MM.1S (cell line): ENCODE measurements around the gene RIPOR3.
"Not testable (repeated sequence)": the region's sequence is repeated elsewhere in the genome, so short reads cannot be mapped to it uniquely, and the experiment has no call there.

Experiments used
- DNase-seq: peaks from one replicate; pipeline ENCODE4 v3.0.0-alpha.2; 2015
- H2AFZ ChIP-seq: fragments of 300-600 bp; sonication (generic); 2 replicates; pipeline ENCODE4 v1.6.0; 2016; ENCODE audit warnings: antibody characterized with exemption, low read length
- H3F3A ChIP-seq: fragments of 300-600 bp; sonication (generic); 2 replicates; pipeline ENCODE4 v1.6.1; 2016; ENCODE audit warnings: mild to moderate bottlenecking, antibody characterized with exemption, low read length, moderate library complexity, mixed read lengths; ENCODE audit not compliant: insufficient read depth
- H3K27ac ChIP-seq: fragments of 300-600 bp; sonication (generic); 2 replicates; pipeline ENCODE4 v1.5.1; 2016; ENCODE audit warnings: mild to moderate bottlenecking, low read length
- H3K27me3 ChIP-seq: fragments of 300-600 bp; sonication (generic); replicated peaks from 2 replicates; pipeline ENCODE4 v1.6.0; 2016; ENCODE audit warnings: low read length; ENCODE audit not compliant: insufficient read depth
- H3K36me3 ChIP-seq: fragments of 300-600 bp; sonication (generic); replicated peaks from 2 replicates; pipeline ENCODE4 v1.6.1; 2016; ENCODE audit warnings: mild to moderate bottlenecking, low read length, mixed read lengths; ENCODE audit not compliant: insufficient read depth
- H3K4me1 ChIP-seq: fragments of 300-600 bp; sonication (generic); 2 replicates; pipeline ENCODE4 v1.6.1; 2016; ENCODE audit warnings: low read length, mixed read lengths
- H3K4me2 ChIP-seq: fragments of 300-600 bp; sonication (generic); 2 replicates; pipeline ENCODE4 v1.6.0; 2016; ENCODE audit warnings: low read depth, low read length
- H3K4me3 ChIP-seq: fragments of 300-600 bp; sonication (generic); 2 replicates; pipeline ENCODE4 v1.5.1; 2016; ENCODE audit warnings: low read length, mixed read lengths
- H3K79me2 ChIP-seq: fragments of 300-600 bp; sonication (generic); 2 replicates; pipeline ENCODE4 v1.6.1; 2016; ENCODE audit warnings: mixed run types, low read length, mixed read lengths
- H3K9ac ChIP-seq: fragments of 300-600 bp; sonication (generic); 2 replicates; pipeline ENCODE4 v1.6.1; 2016; ENCODE audit warnings: low read length, mixed read lengths
- H3K9me2 ChIP-seq: fragments of 300-600 bp; sonication (generic); replicated peaks from 2 replicates; pipeline ENCODE4 v1.6.1; 2016; ENCODE audit warnings: mild to moderate bottlenecking, low read length, mixed read lengths; ENCODE audit not compliant: insufficient read depth
- H3K9me3 ChIP-seq: fragments of 300-600 bp; sonication (generic); replicated peaks from 2 replicates; pipeline ENCODE4 v1.6.1; 2016; ENCODE audit warnings: mild to moderate bottlenecking, low read length, mixed read lengths; ENCODE audit not compliant: insufficient read depth
- H4K20me1 ChIP-seq: fragments of 300-600 bp; sonication (generic); 2 replicates; pipeline ENCODE4 v1.6.1; 2016; ENCODE audit warnings: mild to moderate bottlenecking, low read length, moderate library complexity, mixed read lengths; ENCODE audit not compliant: insufficient read depth
- CTCF ChIP-seq: fragments of 300-600 bp; sonication (generic); IDR thresholded peaks from 2 replicates; pipeline ENCODE4 v1.5.1; 2016; ENCODE audit warnings: antibody characterized with exemption, low read length, mixed read lengths
- EZH2 ChIP-seq: fragments of 300-600 bp; sonication (generic); optimal IDR thresholded peaks from 2 replicates; pipeline ENCODE3; 2017; ENCODE audit warnings: low read depth, mild to moderate bottlenecking, antibody characterized with exemption, low read length, mixed read lengths
- EZH2phosphoT487 ChIP-seq: fragments of 300-600 bp; sonication (generic); IDR thresholded peaks from 2 replicates; pipeline ENCODE4 v1.6.1; 2018; ENCODE audit warnings: antibody characterized with exemption, low read length

Gene RIPOR3

GRCh38 chr20:50572938-50573777 is 118.2 kb downstream of the RIPOR3 start:
- Histone ChIP-seq H3K79me2 (peaks cover 6% of the 10 kb centered on the region; the same call in 1 of the 2 replicates), H3K4me2 (no peak overlapping the region), H3K4me3 (no peak overlapping the region), H3F3A (no peaks in the 10 kb centered on the region), H4K20me1 (no peaks in the 10 kb centered on the region), H3K9me3 (no peaks in the 10 kb centered on the region), H3K27ac (no peak overlapping the region), H3K27me3 (no peaks in the 10 kb centered on the region), H3K9ac (no peak overlapping the region), H2AFZ (no peak overlapping the region), H3K36me3 (no peaks in the 10 kb centered on the region; the same call in 1 of the 2 replicates), H3K4me1 (no peaks in the 10 kb centered on the region), H3K9me2 (no peaks in the 10 kb centered on the region)
- TF ChIP-seq CTCF = no peak
- TF ChIP-seq EZH2 = no peak
- TF ChIP-seq EZH2phosphoT487 = no peak
- no peak for DNase-seq

GRCh38 chr20:50571466-50571865 is 119.9 kb downstream of the RIPOR3 start:
- H3K79me2 ChIP-seq = peaks cover 6% of the 10 kb centered on the region; the same call in 1 of the 2 replicates
- H3K36me3 ChIP-seq = no peaks in the 10 kb centered on the region; the same call in 1 of the 2 replicates
- H3K4me2 ChIP-seq = no peak overlapping the region
- no peak overlapping the region for H3K4me3 ChIP-seq
- H3K27me3 ChIP-seq = no peaks in the 10 kb centered on the region
- no peak for TF ChIP-seq CTCF
- TF ChIP-seq EZH2 = no peak
- TF ChIP-seq EZH2phosphoT487 = no peak
- H3K9ac ChIP-seq = no peak overlapping the region
- H3K4me1 ChIP-seq = no peaks in the 10 kb centered on the region
- no peak overlapping the region for H3K27ac ChIP-seq
- H4K20me1 ChIP-seq = no peaks in the 10 kb centered on the region
- no peaks in the 10 kb centered on the region for H3F3A ChIP-seq
- no peak overlapping the region for H2AFZ ChIP-seq
- DNase-seq = no peak
- H3K9me3 ChIP-seq = no peaks in the 10 kb centered on the region
- H3K9me2 ChIP-seq = no peaks in the 10 kb centered on the region

- TF ChIP-seq CTCF = peak; percentile 13; the same call in 1 of the 2 replicates
- TF ChIP-seq EZH2phosphoT487 = no peak
- H3F3A ChIP-seq = no peaks in the 10 kb centered on the region
- H3K9me3 ChIP-seq = no peaks in the 10 kb centered on the region
- no peak overlapping the region for H2AFZ ChIP-seq
- H3K4me1 ChIP-seq = no peaks in the 10 kb centered on the region
- no peaks in the 10 kb centered on the region; the same call in 1 of the 2 replicates for H3K36me3 ChIP-seq
- H3K79me2 ChIP-seq = peaks cover 6% of the 10 kb centered on the region; the same call in 1 of the 2 replicates
- H4K20me1 ChIP-seq = no peaks in the 10 kb centered on the region
- H3K9ac ChIP-seq = no peak overlapping the region
- DNase-seq = peak; percentile 24
- no peak overlapping the region for H3K4me3 ChIP-seq
- no peak overlapping the region for H3K27ac ChIP-seq
- no peak overlapping the region for H3K4me2 ChIP-seq
- H3K27me3 ChIP-seq = no peaks in the 10 kb centered on the region
- H3K9me2 ChIP-seq = no peaks in the 10 kb centered on the region
These were observed 121.2 kb downstream of the RIPOR3 start for GRCh38 chr20:50569864-50570836.

- not testable (repeated sequence) for H3K4me1 ChIP-seq, DNase-seq, H3F3A ChIP-seq, H3K9me3 ChIP-seq, H4K20me1 ChIP-seq, H3K4me2 ChIP-seq, H3K79me2 ChIP-seq, H3K36me3 ChIP-seq, H3K9ac ChIP-seq, H3K27me3 ChIP-seq, H3K27ac ChIP-seq, H3K4me3 ChIP-seq, H3K9me2 ChIP-seq, H2AFZ ChIP-seq
These were observed 121.9 kb downstream of the RIPOR3 start for GRCh38 chr20:50569487-50569863.
